ENCODE results near the gene TNFSF8.

The TNFSF8 gene

DNA sequence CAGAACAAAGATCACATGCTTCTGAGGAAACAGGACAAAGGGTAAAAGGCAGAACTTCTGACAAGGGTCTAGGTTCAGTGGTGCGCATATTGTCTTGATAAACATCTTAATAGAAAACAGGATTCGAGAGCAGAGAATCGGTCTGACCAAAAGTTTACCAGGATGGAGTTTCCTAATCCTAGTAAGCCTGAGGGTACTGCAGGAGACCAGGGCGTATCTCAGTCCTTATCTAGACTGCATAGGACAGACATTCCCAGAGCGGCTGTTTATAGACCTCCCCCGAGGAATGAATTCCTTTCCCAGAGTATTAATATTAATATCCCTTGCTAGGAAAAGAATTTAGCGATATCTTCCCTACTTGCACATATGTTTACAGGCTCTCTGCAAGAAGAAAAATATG, 32.4 kb upstream of the TNFSF8 start:
- no peak overlapping the region for H3K4me3 ChIP-seq (ENCODE audit: low read depth, low read length)
- no peak for DNase-seq (ENCODE audit: low read depth)
- TF ChIP-seq, protein P1, sequence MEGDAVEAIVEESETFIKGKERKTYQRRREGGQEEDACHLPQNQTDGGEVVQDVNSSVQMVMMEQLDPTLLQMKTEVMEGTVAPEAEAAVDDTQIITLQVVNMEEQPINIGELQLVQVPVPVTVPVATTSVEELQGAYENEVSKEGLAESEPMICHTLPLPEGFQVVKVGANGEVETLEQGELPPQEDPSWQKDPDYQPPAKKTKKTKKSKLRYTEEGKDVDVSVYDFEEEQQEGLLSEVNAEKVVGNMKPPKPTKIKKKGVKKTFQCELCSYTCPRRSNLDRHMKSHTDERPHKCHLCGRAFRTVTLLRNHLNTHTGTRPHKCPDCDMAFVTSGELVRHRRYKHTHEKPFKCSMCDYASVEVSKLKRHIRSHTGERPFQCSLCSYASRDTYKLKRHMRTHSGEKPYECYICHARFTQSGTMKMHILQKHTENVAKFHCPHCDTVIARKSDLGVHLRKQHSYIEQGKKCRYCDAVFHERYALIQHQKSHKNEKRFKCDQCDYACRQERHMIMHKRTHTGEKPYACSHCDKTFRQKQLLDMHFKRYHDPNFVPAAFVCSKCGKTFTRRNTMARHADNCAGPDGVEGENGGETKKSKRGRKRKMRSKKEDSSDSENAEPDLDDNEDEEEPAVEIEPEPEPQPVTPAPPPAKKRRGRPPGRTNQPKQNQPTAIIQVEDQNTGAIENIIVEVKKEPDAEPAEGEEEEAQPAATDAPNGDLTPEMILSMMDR (conservative IDR thresholded peaks at IDR 0.05; ENCODE audit: low read depth, low read length), result no peak

DNA sequence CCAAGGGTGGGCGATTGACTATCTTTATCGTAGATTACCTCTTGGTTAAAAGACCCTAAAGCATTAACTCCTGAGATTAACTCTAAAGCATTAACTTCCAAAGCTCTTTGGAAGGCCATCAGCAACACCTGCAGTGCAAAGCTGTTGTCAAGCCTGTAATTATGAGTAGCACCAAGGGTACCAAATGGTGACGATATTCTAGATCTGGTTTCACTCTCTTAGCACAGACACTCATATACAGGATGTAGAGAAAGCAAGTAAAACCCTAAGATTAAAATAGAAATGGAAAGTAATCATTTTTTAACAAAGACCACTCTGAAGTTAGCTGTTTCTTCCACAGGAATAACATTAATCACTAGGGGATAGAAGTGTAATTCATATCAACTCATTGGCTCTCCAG, 29.9 kb upstream of the TNFSF8 start:
- no peak overlapping the region for H3K4me3 ChIP-seq (ENCODE audit: low read depth, low read length)
- TF ChIP-seq, protein P1 (conservative IDR thresholded peaks at IDR 0.05; ENCODE audit: low read depth, low read length), result no peak
- DNase-seq (ENCODE audit: low read depth), result no peak

DNA sequence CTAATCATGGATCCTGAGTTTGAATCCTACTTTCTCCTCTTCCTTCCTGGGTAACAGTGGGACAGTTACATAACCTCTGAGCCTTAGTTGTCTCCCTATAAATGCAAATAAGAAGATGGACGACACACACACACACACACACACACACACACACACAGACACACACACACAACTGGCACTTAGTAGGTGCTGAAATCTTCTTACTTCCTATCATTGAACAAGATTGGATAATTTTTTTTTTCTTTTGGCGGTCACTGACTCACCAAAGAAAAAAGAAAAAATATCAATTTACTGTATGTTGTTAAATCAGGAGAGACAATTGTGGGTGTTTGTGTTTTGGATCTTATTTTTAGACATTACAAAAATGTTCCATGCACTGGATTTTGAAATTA, 28.4 kb upstream of the TNFSF8 start:
- TF ChIP-seq, protein P1 (conservative IDR thresholded peaks at IDR 0.05; ENCODE audit: low read depth, low read length), result no peak
- no peak for DNase-seq (ENCODE audit: low read depth)
- no peak overlapping the region for H3K4me3 ChIP-seq (ENCODE audit: low read depth, low read length)

DNA sequence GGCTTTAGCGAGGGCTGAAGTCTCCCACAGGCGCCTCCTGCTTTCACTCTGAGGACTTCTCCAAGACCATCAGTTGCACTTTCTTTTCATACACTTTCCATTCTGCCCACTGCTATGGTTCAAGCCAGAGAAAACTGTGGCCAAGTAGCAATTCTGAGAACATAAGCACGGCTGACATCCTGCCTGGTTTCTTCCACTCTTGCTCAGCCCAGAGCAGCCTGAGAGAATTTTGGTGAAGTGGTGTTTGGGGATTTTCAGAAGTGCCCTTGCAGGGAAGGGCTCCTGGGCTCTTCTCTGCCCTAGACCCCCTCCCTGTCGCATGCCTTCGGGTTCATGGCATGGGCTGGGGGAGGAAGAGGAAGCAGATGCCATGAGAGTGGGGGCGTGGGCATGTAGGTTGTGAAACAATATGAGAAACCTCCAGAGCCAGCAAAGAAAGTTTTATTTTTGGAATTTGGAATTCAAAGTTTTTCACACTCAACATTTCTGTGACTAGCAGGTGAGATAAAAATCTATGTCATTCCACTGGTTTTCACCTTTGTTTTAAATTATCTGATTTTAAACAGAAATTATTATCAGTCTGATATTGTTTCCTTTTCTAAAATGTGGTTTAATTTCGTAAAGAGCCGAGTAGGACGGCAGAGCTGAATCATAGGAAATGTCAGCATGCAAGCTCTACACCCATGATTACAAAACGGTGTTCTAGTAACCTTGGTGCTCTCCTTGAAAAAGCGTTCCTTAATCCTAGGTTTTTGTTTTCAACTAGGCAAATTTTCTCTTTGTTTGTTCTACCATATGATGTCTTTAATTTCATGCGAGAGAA, 27.8 kb upstream of the TNFSF8 start:
- TF ChIP-seq, protein P1 (conservative IDR thresholded peaks at IDR 0.05; ENCODE audit: low read depth, low read length), result no peak
- no peak overlapping the region for H3K4me3 ChIP-seq (ENCODE audit: low read depth, low read length)
- peak; percentile 33 for DNase-seq (ENCODE audit: low read depth)

DNA sequence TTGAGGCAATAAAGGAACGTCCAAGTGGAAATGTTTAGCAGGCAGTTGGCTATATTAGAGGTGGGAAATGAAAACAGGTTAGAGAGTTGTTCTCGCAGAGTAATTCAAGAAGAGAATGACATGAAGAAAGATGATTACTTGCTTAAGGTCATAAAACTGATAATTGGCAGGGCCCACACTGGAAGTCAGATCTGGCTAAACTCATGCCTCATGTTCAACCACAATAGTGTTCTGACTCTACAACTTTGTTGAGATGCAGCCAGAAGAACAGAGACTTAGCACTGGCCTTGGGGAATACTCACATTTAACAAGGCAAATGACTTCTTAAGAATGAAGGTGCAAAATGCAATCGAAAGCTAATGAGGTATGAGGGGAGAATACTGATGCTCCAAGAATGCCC, 27.2 kb upstream of the TNFSF8 start:
- no peak for DNase-seq (ENCODE audit: low read depth)
- no peak overlapping the region for H3K4me3 ChIP-seq (ENCODE audit: low read depth, low read length)

DNA sequence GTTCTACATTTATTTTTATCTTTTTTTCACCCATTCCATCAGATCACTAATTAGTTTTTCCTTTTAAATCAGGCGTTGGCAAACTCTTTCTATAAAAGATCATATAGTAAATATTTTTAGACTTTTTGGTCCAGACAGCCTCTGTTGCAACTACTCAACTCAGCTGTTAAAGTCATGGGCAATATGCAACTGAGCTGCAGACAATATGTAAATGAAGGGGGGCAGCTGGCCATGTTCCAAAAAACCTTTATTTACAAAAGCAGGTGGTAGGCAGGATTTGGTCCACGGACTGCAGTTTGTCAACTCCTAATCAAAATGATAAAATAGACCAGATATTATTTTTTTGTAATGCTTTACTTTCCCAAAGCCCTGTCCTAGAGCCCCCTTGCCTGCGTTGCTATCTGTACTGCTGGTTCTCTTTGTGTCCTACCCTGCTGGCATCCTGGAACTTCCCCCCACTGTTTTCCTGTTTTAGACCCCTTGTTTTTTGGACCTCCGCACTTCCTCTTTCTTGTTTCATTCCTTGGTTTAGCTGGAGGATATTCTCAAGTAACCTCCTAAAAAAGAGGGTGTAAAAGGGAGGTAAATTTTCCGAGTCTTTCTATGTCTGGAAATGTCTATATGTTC, 24.7 kb upstream of the TNFSF8 start:
- H3K4me3 ChIP-seq (ENCODE audit: low read depth, low read length), result no peak overlapping the region
- TF ChIP-seq, protein P1 (conservative IDR thresholded peaks at IDR 0.05; ENCODE audit: low read depth, low read length), result no peak
- DNase-seq (ENCODE audit: low read depth), result no peak

More for the DNA sequence above, 27.2 kb upstream of the TNFSF8 start:
- TF ChIP-seq, protein P1 (conservative IDR thresholded peaks at IDR 0.05; ENCODE audit: low read depth, low read length), result no peak

All from choroid plexus epithelial cell (primary cell).